PC-3 (cell line): ENCODE data around the gene SLC22A14. TPM values are rescaled to one million over a fixed set of nuclear protein-coding genes. Genes with fewer than 3 reads are reported as not detected.

Experiments used
- ATAC-seq: fragments of 200-7000 bp; cut with Tn5 transposase; 2 replicates; pipeline ENCODE4 v1.9.1; 2020; ENCODE audit warnings: mild to moderate bottlenecking, moderate library complexity
- BruUV-seq: library from RNA; stranded (reverse); fragments of 400-500 nt; replicated peaks from 2 replicates; lab custom pipeline; 2021; lab: Mats Ljungman, UMichigan
- CTCF ChIA-PET: fragments of 300-600 bp; sonication (Branson Sonifier 250); formaldehyde crosslinking; loops from one replicate; lab custom pipeline; 2022; ENCODE audit warnings: antibody characterized with exemption; lab: Charles Lee
- POLR2A ChIA-PET: fragments of 300-600 bp; sonication (Branson Sonifier 250); formaldehyde crosslinking; loops from one replicate; lab custom pipeline; 2022; ENCODE audit warnings: antibody characterized with exemption; ENCODE audit not compliant: unreplicated experiment; lab: Charles Lee
- DNase-seq: peaks from one replicate; pipeline ENCODE4 v3.0.0-alpha.2; 2015
- H2AFZ ChIP-seq: fragments of 300-600 bp; sonication (generic); 2 replicates; pipeline ENCODE4 v1.6.0; 2016; ENCODE audit warnings: antibody characterized with exemption, low read length
- H3F3A ChIP-seq: fragments of 300-600 bp; sonication (generic); one replicate; pipeline ENCODE4 v1.6.0; 2017; ENCODE audit warnings: antibody characterized with exemption, low read length, control low read depth, mild to moderate bottlenecking; ENCODE audit not compliant: unreplicated experiment
- H3K27ac ChIP-seq: fragments of 300-600 bp; sonication (generic); 2 replicates; pipeline ENCODE4 v1.5.1; 2016; ENCODE audit warnings: mild to moderate bottlenecking, low read length
- H3K27me3 ChIP-seq: fragments of 300-600 bp; sonication (generic); 2 replicates; pipeline ENCODE4 v1.6.1; 2016; ENCODE audit warnings: low read length, mixed read lengths
- H3K36me3 ChIP-seq: fragments of 300-600 bp; sonication (generic); 2 replicates; pipeline ENCODE4 v1.6.1; 2016; ENCODE audit warnings: low read depth, mixed run types, low read length, mixed read lengths
- H3K4me1 ChIP-seq: fragments of 300-600 bp; sonication (generic); 2 replicates; pipeline ENCODE4 v1.5.1; 2016; ENCODE audit warnings: low read length; ENCODE audit not compliant: insufficient read depth
- H3K4me2 ChIP-seq: fragments of 300-600 bp; sonication (generic); 2 replicates; pipeline ENCODE4 v1.6.0; 2016; ENCODE audit warnings: low read length
- H3K4me3 ChIP-seq: fragments of 300-600 bp; sonication (generic); 2 replicates; pipeline ENCODE4 v1.5.1; 2016; ENCODE audit warnings: mild to moderate bottlenecking, low read length, mixed read lengths
- H3K79me2 ChIP-seq: fragments of 300-600 bp; sonication (generic); 2 replicates; pipeline ENCODE4 v1.6.1; 2017; ENCODE audit warnings: low read length, mixed read lengths
- H3K9ac ChIP-seq: fragments of 300-600 bp; sonication (generic); 2 replicates; pipeline ENCODE4 v1.6.0; 2016; ENCODE audit warnings: mild to moderate bottlenecking, low read length
- H3K9me2 ChIP-seq: fragments of 300-600 bp; sonication (generic); replicated peaks from 2 replicates; pipeline ENCODE4 v1.6.1; 2016; ENCODE audit warnings: mixed run types, low read length, mixed read lengths
- H3K9me3 ChIP-seq: fragments of 300-600 bp; sonication (generic); 2 replicates; pipeline ENCODE4 v1.6.1; 2016; ENCODE audit warnings: low read length, mixed read lengths
- H4K20me1 ChIP-seq: fragments of 300-600 bp; sonication (generic); 2 replicates; pipeline ENCODE4 v1.6.1; 2016; ENCODE audit warnings: low read length, mixed read lengths
- CTCF ChIP-seq: fragments of 300-600 bp; sonication (generic); conservative IDR thresholded peaks from 2 replicates; pipeline ENCODE4 v1.5.1; 2017; ENCODE audit warnings: antibody characterized with exemption, low read depth, mild to moderate bottlenecking, low read length
- EZH2 ChIP-seq: fragments of 300-600 bp; sonication (generic); IDR thresholded peaks from one replicate; pipeline ENCODE4 v1.6.1; 2017; ENCODE audit warnings: antibody characterized with exemption, mild to moderate bottlenecking, low read length; ENCODE audit not compliant: unreplicated experiment
- EZH2phosphoT487 ChIP-seq: fragments of 300-600 bp; sonication (generic); IDR thresholded peaks from 2 replicates; pipeline ENCODE4 v1.6.1; 2018; ENCODE audit warnings: mild to moderate bottlenecking, antibody characterized with exemption, low read length, borderline replicate concordance
- intact Hi-C: fragments of 100-400 bp; cut with micrococcal nuclease; formaldehyde crosslinking; loops from 2 replicates; pipeline ENCODE4 v1.9.0; 2023
- total RNA-seq: library from RNA; depleted of rRNA; stranded (reverse); fragments of >200 nt; gene quantifications from 2 replicates; pipeline ENCODE4 v1.2.3, GENCODE V29; 2014

The SLC22A14 gene
- total RNA-seq, 1 experiment from 2014 or later = 0.07 TPM

GRCh38 chr3:38334142-38335055, 52.3 kb downstream of the SLC22A14 start:
- CTCF ChIA-PET = no interaction called here
- no peaks in the 10 kb centered on the region for H3K9me3 ChIP-seq
- intact Hi-C loops = no loop called here

GRCh38 chr3:38335263-38335662, 53.2 kb downstream of the SLC22A14 start:
- H3K9ac ChIP-seq = no peak overlapping the region
- H3K36me3 ChIP-seq = no peaks in the 10 kb centered on the region
- H3K4me2 ChIP-seq = no peak overlapping the region
- no peaks in the 10 kb centered on the region for H3K9me2 ChIP-seq
- ChIA-PET CTCF (interaction anchor here (0.5 kb wide), 1 partner anchor 1161 kb away, joined by 5 read pairs; no protein-coding TSS in a partner anchor), POLR2A (no interaction called here)
- no peaks in the 10 kb centered on the region for H4K20me1 ChIP-seq
- intact Hi-C loops = no loop called here
- no peak overlapping the region for H3K27ac ChIP-seq
- no peak for ATAC-seq
- no peaks in the 10 kb centered on the region for H3F3A ChIP-seq
- H3K27me3 ChIP-seq = no peaks in the 10 kb centered on the region
- no peaks in the 10 kb centered on the region for H3K4me1 ChIP-seq
- H3K4me3 ChIP-seq = no peak overlapping the region
- BruUV-seq = no TSS peak
- H3K9me3 ChIP-seq = no peaks in the 10 kb centered on the region
- no peaks in the 10 kb centered on the region for H3K79me2 ChIP-seq
- DNase-seq = no peak
- no peak for TF ChIP-seq CTCF
- no peak for TF ChIP-seq EZH2
- no peak for TF ChIP-seq EZH2phosphoT487
- H2AFZ ChIP-seq = no peak overlapping the region

More at GRCh38 chr3:38334142-38335055, 52.3 kb downstream of the SLC22A14 start:
- no TSS peak for BruUV-seq
- TF ChIP-seq EZH2phosphoT487 (no peak), EZH2 (no peak), CTCF (no peak)
- H4K20me1 ChIP-seq = no peaks in the 10 kb centered on the region
- H3K79me2 ChIP-seq = no peaks in the 10 kb centered on the region
- no peak overlapping the region for H3K9ac ChIP-seq
- no peak overlapping the region for H3K4me3 ChIP-seq
- no peaks in the 10 kb centered on the region for H3K36me3 ChIP-seq
- H3K4me2 ChIP-seq = no peak overlapping the region
- H3K27me3 ChIP-seq = no peaks in the 10 kb centered on the region
- H3K27ac ChIP-seq = no peak overlapping the region
- no peaks in the 10 kb centered on the region for H3K9me2 ChIP-seq
- DNase-seq (peak; percentile 43), ATAC-seq (peak; percentile 64)
- H3F3A ChIP-seq = no peaks in the 10 kb centered on the region
- no peak overlapping the region for H2AFZ ChIP-seq
- POLR2A ChIA-PET = no interaction called here
- H3K4me1 ChIP-seq = no peaks in the 10 kb centered on the region

GRCh38 chr3:38337703-38338102, 55.6 kb downstream of the SLC22A14 start:
- Histone ChIP-seq H3K9ac (no peak overlapping the region), H3K4me1 (no peaks in the 10 kb centered on the region), H3K79me2 (no peaks in the 10 kb centered on the region), H2AFZ (no peak overlapping the region), H3K36me3 (no peaks in the 10 kb centered on the region), H3K27me3 (no peaks in the 10 kb centered on the region), H3K27ac (no peak overlapping the region), H3F3A (no peaks in the 10 kb centered on the region), H3K9me2 (no peaks in the 10 kb centered on the region), H3K4me3 (no peak overlapping the region), H4K20me1 (no peaks in the 10 kb centered on the region), H3K4me2 (no peak overlapping the region), H3K9me3 (no peaks in the 10 kb centered on the region)
- intact Hi-C loops = no loop called here
- POLR2A ChIA-PET = no interaction called here
- TF ChIP-seq EZH2phosphoT487 (no peak), EZH2 (no peak), CTCF (no peak)
- no peak for ATAC-seq
- BruUV-seq = no TSS peak
- DNase-seq = no peak
- CTCF ChIA-PET = no interaction called here
